HG03095 (cell line): ENCODE results near the gene TAF10.

Source experiments
- ATAC-seq: cut with Tn5 transposase; IDR thresholded peaks from one replicate; pipeline ENCODE4 v1.9.1; 2021; ENCODE audit warnings: moderate library complexity; ENCODE audit not compliant: unreplicated experiment

TAF10 gene

GRCh38 chr11:6561288-6561687 lies 50.7 kb downstream of the TAF10 start:
- no peak for ATAC-seq
